ENCODE measurements around the gene SLC22A25.

SLC22A25 gene

GRCh38 chr11:63227521-63228107 lies 15.8 kb downstream of the SLC22A25 start:
- DNase-seq: no peak

- no peak for DNase-seq
Observed at GRCh38 chr11:63226488-63227114, 16.8 kb downstream of the SLC22A25 start.

DNA sequence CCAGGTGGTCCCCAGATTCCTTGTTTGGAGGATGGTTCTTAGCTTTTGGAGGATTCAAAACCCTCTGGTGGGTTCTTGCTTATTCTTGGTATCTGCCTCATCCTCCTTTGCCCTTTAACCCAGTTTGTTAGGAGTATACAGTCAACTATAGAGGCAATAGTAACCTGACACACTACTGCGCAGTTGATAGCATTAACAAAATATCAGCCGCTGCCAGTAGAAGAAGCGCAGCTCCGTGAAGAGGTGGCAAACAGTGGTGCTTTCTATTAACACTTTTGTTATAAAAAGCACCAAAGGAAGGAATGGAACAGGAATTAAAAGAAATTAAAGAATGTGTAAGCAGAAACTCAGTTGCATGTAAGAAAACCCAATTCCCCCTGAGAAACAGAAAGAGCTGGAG lies 29.3 kb downstream of the SLC22A25 start:
- DNase-seq: no peak

- peak in 1 of 2 experiments; percentile 1 for DNase-seq
Observed at GRCh38 chr11:63212742-63213141, 30.7 kb downstream of the SLC22A25 start.

DNA sequence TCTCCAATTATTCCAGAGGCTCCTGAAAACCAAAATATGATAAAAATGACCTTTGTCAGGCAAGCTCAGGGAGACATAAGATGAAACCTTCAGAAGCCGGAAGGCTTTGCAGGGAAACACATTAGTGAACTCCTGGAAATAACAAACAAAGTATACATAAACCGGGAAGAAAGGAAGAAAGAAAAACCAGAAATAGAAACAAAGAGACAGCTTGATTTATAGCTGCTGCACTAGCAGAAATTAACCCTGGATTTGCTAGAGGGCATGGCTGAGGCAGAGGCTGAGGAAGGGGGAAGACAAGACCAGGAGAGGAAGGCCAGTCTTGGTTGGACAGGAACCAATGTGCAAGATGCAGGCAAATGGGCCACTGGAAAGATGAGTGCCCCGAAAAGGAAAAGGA lies 33.3 kb downstream of the SLC22A25 start:
- no peak for DNase-seq
